HG02642 (cell line): ENCODE results near the gene PPARA.
"Not testable (repeated sequence)": the region's sequence is repeated elsewhere in the genome, so short reads cannot be mapped to it uniquely, and the experiment has no call there.

Experiments
- ATAC-seq: cut with Tn5 transposase; IDR thresholded peaks from one replicate; pipeline ENCODE4 v1.9.1; 2021; ENCODE audit warnings: mild to moderate bottlenecking; ENCODE audit not compliant: unreplicated experiment, poor library complexity

PPARA gene

GRCh38 chr22:46125816-46126765 lies 24.2 kb upstream of the PPARA start:
- ATAC-seq = no peak

- no peak for ATAC-seq
Measured at GRCh38 chr22:46126853-46127385, 23.4 kb upstream of the PPARA start.

- ATAC-seq = no peak
Measured at GRCh38 chr22:46127556-46127955, 22.8 kb upstream of the PPARA start.

DNA sequence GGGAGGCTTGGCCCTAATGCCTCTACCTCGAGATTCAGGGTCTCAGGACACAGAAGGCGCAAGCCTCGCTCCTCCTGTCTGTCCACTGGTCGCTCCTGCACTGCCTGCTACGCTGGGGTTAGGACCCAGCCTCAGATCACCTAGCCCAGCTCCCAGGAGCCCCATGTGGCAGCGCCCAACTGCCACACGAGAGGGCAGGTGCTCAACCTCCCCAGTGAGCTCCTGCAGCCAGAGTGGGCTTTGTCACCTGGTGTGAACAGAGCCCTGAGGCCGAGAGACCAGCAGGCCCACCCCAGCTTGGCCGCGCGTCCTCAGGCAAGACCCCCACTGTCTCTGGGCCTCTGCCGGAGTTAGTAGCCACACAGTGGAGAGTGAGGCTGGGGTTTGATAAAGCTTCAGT lies 21.7 kb upstream of the PPARA start:
- no peak for ATAC-seq

GRCh38 chr22:46129390-46130041 lies 20.8 kb upstream of the PPARA start:
- ATAC-seq = no peak

DNA sequence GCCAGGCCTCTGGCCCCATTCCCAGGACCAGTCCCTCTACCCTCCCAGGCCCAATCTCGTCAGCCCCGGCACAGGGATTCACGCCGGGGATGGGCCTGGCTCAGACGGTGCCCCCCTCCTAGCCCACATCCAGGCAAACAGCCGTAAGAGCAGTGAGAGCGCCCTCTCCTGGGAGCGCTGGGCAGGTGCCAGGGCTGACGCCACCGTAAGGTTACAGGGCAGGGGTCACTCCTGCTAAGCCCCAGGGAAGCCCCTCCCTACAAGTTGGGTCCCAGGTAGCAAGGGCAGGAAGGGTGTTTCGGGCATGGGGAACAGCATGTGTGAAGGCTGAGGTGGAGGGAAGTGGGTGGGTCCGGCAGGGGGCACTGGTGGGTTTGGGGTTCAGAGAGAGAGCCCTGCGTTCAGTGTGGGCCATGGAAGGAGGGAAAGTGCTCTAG lies 19.2 kb upstream of the PPARA start:
- no peak for ATAC-seq

- ATAC-seq = not testable (repeated sequence)
Measured at GRCh38 chr22:46132193-46132829, 18.0 kb upstream of the PPARA start.

DNA sequence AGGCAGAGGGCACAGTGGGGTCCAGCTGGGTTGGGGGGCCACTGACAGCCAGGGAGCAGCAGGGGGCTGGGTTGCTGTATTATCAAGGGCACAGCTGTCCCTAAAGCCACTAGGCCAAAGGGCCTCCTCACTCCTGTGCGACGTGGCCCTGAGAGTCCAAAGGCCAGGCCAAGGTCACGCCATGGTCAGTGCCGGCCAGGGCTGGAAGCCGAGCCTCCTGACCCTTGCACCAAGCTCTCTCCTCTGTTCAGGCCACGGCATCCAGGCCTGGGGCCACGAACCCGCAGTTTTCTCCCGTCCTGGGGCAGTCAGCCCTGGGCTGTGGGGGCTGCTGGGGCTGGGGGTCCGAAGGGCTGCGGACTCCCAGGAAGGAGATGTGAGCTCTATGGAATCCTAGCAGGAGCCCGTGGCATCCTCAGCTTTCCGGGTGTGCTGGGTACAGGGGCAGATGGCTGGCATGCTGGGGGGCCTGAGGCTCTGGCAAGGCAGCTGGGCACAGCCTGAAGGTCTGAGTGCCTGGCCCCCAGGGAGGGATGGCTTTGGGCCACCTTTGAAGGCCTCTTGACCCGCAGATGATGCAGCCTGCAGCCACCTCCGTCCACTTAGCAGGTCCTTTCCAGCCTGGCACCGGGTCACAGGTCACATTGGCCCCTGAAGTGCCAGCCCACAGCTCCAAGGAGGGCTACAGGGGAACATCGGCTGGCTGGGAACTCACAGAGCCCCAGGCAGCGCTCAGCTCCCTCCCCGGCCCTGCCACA lies 17.3 kb upstream of the PPARA start:
- ATAC-seq = no peak

DNA sequence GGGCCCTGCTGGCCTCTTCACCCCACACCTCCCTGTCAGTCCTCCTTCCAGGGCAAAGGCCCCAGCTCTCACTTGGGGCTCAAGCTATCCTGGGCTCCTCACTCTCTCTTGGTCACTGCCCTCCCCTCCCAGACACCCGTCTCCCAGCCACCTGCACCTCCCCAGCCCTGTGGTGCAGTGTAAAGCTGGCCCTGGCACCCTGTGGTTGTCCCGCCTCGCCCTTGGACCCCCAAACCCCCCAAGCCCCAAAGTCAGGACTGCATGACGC lies 16.8 kb upstream of the PPARA start:
- ATAC-seq = no peak

- ATAC-seq = no peak
Measured at GRCh38 chr22:46134111-46134705, 16.1 kb upstream of the PPARA start.

DNA sequence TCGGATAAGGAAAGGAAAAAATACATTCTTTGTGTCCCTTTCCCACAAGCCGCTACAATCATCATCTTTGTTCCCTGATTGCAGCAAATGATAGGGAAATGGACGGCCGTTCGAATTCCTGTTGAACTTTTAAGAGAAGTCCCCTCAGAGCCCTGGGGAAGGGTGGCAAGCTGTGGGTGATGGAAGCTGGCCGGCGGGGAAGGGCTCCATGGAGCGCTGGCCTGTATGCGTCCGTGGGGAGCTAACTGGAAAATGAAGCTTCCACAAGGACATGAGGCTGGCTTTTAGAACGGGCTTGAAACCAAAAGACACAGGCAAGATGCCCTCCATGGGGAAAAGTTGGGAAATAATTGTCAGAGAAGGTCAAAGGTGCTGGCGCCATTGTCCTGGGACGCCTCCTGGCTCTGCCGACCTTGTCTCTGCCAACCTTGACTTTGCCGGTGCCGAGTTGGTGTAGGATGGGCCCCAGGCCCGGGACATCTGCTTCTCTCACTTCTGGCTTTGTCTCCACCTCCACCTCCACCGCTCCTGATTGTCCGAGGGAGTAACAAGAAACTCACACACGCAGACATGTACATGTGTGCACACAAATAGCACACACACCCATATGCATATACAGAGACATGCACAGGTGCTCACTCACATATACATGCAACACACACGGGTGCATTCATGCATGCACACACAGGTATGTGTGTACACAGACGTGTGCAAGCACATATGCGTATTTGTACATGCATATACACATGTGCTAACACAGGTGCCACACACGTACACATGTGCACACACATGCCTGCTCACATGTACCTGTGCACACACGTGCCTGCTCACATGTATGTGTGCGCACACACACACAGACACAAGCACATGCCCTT lies 14.5 kb upstream of the PPARA start:
- ATAC-seq = no peak

GRCh38 chr22:46136486-46137217 lies 13.7 kb upstream of the PPARA start:
- ATAC-seq = no peak

DNA sequence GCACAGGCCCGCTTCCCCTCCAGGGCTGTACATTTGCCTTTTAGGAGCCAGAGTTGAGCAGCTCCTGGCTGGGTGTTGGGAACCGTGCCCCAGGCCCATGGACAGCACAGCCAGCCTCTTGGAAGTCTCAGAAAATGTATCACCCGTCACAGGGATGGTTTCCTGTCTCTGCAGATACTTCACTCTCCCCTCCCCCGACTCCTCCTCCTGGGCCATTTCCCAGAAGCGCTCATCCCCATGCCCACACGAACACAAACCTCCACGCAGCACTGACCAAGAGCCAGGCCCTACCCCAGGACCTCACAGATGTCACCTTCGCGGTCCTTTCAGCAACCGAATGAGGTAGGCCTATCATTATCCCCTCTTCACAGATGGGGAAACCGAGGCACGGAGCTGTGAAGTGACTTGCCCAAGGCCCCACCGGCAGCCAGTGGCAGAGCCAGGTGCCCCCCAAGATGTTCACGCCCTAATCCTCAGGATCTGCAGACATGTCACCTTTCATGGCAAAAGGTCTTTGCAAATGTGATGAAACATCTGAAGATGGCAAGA lies 13.0 kb upstream of the PPARA start:
- no peak for ATAC-seq

DNA sequence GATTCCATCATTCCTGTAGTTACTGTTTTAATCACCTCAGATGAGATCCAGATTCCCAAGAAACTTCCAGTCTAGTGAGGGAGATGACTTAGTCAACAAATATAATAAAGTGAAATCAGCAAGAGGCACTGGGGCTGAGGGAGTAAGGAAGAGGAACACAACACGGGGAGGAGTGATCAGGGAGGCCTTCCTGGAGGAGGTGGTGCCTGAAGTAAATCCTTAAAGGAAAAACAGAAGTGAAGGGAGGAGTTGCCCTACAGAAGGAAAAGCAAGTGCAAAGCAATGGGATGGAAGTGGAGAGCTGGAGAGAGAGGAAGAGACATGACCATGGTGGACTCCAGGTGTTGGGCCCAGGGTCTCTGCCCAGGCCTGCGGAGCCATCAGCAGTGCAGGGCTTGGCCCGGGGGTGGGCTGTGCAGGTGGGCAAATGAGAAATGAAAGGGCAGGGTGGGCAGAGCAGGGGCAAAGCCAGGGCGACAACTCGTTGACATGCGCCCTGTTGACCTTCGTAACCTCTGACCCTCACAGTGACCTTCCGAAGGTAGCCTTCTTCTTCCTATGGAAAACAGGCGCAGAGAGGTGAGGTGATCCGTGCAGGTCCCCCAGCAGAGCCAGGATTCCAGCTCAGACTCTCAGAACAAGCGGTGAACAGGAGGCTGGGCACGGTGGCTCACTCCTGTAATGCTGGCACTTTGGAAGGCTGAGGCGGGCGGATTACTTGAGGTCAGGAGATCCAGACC lies 12.1 kb upstream of the PPARA start:
- no peak for ATAC-seq

DNA sequence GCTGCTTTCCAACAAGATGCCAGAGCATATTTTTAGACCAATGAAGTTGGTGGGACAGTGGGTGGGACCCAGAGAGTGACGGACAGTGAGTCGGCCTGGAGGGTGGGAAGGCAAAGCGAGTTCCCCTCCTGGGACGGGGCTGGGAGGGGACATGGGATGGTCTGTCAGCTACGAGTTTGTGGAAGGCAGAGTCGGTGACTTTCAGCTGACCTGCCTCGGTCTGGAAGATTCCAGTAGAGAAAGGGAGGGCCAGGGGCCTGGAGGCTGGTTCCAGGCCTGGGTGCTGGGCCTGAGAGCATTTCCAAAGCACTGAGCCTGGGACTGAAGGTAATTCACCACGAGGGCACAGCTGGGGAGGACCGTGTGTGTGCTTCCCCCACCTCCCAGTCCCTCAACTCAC lies 10.9 kb upstream of the PPARA start:
- ATAC-seq = not testable (repeated sequence)

GRCh38 chr22:46139895-46140350 lies 10.4 kb upstream of the PPARA start:
- no peak for ATAC-seq
